Islet of Langerhans (tissue), 1 donor: ENCODE data around the gene UTY.

ENCODE experiments used
- FAIRE-seq: peaks from one replicate; lab custom pipeline; 2011; peaks lifted over from hg19 to GRCh38; lab: Jason Lieb, UNC

Gene UTY

DNA sequence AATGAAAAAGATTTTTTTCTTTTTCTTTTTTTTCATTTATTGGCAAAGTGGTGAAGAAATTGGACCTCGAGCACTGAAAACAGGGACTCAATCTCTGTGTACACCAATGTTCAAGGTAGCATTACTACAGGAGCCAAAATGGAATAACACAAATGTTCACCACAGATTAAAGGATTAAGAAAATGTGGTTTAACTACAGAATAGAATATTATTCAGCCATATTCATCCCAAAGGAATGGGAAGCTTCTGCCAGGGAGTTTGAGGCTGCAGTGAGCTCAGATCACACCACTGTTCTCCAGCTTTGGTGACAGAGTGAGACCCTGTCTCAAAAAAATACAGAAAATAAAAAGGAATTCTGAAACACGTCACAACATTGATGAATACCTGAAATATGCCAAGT, 81.0 kb downstream of the UTY start:
- no peak for FAIRE-seq

DNA sequence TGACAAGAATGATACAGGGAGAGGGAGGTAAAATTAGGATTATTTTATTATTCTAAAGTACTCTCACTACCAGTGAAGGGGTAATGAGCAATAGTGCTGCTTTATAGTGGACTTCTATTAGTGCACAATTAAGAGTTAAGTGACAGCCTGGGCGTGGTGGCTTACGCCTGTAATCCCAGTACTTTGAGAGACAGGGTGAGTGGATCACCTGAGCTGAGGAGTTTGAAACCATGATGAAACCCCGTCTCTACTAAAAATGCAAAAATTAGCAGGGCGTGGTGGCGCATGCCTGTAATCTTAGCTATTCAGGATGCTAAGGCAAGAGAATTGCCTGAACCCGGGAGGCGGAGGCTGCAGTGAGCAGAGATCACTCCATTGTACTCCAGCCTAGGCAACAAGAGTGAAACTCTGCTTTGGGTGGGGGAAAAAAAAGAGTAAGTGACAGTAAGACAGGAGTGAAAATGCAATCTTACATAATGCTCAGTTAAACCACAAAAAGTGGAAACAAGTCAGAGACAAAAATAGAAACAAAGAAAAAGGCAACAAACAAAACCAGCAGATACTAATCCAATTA, 98.6 kb downstream of the UTY start:
- no peak for FAIRE-seq

DNA sequence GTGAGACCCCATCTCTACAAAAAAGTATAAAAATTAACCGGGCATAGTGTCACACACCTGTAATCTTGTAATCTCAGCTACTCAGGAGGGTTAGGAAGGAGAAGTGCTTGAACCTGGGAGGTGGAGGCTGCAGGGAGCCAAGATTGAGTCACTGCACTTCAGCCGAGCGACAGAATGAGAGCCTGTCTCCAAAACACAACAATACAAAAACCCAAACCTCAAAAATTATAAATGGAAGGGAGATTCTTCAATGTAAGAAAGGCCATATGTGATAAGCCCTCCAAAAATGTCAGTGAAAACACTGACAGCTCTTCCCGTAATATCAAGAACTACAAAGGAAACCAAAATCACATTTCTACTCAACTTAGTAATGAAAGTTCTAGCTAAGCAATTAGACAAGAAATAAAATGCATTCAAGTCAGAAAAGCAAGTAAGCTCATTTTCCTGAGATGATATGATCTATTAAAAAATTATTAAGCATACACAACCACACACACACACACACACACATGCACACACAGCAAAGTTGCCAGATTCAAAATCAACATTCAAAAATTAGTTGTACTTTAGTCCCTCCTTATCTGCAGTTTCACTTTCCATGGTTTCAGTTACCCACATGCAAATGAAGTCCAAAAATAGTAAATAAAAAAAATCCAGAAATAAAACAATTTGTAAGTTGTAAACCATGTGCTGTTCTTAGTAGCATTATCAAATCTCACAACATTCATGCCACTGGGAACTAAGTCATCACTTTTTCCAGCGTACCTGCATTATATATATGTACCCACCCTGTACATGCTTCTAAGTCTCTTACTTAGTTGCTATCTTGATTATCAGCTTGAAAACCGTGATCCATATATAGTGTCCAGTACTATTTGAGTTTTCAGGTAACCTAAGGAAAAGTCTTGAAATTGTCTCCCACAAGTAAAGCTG, 108.7 kb downstream of the UTY start:
- FAIRE-seq = peak; percentile 94

DNA sequence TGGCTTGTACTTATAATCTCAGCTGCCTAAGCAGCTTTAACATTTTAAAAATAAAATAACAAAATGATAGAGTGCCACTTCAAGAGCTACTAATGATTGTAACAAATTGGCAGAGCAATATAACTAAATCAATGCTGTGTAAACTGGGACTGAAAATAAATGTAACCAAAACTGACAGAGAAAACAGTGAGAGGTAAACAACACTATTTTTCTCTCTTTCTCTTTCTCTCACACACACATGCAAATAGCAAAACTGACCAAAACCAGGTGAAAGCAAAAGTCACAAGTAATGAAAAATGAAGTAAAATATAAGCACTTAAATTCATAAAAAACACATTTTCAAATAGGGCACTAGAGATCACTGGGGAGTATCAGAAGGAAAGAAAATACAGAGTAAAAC, 109.6 kb downstream of the UTY start:
- FAIRE-seq = peak; percentile 49

DNA sequence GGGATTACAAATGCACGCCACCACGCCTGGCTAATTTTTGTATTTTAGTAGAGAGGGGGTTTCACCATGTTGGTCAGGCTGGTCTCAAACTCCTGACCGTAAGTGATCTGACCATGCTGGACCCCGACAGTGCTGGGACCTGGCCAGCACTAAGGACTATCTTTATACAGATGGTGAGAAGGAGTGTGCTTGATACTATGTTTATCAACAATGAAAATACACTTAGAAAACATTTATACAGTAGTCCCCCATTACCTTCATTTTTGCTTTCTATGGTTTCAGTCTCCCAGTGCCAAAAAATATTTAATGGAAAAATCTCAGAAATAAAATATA, 111.4 kb downstream of the UTY start:
- FAIRE-seq = no peak

DNA sequence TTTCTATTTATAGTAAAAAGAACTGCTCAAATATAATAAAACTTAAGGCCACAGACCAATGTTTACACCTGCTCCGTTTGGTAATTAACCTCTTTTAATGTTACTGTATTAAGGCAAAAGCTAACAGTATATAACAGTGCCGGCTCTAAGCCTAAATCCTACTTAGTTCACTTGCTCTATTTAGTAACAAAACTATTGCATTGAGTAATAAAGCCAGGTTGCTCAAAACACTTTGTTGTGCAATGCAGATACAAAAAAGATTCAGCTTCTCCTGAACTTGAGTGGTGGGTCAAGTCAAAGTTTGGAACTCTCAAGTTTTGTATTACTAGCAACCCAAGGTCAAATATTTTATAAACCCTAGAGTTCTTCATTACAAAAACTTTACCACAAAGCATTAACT, 116.2 kb downstream of the UTY start:
- FAIRE-seq = peak; percentile 93

DNA sequence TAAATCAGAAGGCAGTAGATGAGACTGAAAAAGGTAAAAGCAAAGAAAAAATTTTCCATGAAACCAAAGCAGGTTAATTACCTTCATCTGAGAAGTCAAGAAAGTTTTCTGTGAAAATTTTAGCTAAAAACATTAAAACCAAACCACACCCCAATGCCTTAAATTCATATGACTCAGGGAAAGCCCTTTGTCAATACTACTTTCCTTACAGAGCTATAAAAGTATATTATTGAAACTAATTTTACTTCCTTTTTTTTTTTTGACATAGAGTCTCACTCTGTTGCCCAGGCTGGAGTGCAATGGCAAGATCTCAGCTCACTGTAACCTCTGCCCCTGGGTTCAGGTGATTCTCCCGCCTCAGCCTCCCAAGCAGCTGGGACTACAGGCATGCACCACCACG, 117.2 kb downstream of the UTY start:
- no peak for FAIRE-seq

DNA sequence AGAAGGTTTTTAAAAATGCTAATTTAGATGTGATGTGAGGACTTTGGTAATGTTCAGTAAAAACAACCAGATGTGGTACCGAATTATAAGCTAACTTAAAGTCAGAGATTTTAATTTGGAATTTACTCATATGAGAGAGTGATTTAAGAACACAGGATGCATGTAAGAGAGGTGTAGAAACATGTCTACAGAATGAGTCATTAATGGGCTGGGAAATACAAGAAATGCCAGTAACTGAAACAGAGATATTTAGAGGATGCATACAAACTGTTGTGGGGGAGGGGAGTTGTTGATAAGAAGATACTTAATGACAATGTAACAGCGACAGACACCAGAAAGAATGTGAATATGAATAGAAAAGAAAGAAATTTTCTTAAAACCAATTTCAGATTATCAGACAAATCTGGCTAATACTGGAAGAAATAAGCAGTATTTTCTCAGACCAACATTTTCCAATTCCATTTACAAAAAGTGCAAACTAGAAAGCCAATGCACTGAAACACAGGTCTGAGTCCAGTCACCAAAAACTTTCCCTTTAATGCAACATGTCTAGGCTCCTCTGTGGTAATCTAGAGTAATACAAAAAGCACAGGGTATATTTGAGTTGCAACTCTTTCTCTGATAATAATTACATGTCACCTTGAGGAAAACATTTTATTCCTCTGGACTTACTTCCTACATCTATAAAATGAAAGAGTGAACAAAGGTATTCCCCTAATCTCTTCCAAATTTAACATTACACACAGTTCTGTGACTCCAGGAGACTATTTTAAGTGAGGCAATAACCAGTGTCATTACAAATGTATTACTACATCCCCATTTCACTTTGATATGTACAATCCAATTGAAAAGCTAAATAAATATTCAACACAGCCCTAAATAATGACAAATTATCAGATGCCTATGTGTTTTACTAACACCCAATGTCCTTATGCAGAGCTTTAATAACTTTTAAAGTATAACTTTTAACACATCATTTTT, 117.9 kb downstream of the UTY start:
- FAIRE-seq = peak; percentile 85

DNA sequence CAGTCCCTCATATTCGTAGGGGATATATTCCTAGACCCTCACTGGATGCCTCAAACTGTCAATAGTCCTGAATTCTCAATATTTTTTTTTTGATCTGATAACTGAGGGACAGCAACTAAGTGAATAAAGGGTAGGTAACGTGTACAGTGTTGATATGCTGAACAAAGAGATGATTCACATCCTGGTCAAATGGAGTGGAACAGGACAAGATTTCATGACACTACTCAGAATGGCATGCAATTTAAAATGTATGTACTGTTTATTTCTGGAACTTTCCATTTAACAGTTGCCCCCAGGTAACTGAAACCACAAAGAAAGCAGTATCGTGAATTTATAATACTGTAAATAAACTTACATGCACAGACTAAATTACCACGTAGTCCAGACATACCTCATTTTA, 128.4 kb downstream of the UTY start:
- FAIRE-seq = no peak

DNA sequence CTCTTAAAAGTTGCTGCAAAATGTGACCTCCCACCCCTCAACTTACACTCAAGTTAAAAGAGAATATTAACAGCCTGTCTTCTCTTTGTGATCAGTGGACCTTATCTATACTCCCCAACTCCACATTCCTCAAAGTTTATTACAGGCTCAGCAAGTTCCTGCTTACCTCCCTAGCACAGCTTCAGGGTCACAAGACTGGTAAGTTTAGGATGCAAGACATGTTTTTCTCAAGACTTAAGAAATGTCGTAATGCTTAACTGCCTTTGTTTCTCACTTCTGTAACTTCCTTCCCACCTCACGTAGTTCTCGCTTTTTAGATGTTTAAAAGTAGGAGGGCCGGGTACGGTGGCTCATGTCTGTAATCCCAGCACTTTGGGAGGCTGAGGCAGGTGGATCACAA, 132.7 kb downstream of the UTY start:
- FAIRE-seq = no peak

DNA sequence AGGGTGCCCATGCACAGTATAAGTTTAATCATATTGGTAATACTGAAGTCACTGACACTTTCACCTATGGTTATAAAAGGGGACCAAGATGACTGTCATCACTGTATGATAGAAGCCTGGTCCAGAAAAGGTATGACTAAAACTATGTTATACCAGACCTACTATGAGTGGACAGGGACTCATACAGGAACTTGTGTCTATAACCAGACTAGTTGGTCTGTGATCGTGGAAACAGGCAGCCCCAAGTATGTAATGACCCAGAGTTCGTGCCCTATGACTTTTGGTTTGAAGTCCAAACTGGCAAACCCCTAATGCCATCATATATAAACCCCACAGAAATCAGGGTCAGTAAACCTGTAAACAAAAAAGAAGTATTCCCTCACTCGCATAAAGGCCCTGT, 134.3 kb downstream of the UTY start:
- peak; percentile 51 for FAIRE-seq

DNA sequence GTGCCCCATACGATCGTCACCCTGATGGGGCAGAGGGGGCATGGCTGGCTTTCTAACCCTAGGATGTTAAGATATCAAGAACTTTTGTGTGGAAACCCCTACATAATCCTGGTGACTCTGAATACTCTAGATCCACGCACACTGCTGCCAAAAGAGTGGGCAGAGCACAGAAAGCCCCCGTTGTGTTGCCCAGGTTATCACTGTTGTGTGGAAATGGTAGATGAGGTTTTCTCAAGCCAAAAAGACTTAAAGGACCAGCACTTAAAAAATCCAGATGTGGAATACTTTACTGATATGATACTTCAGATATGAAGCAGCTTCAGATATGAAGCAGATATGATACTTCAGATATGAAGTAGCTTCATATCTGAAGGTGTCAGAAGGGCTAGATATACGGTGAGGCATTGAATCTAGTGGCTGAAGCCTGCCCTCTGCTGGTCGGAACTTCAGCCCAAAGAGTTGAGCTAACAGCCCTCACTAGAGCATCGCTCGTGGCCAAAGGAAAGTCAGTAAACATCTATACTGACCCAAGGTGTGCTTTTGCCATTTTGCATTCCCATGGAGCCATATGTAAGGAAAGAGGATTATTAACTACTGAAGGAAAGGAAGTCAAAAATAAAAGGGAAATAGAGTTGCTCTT, 136.4 kb downstream of the UTY start:
- no peak for FAIRE-seq

DNA sequence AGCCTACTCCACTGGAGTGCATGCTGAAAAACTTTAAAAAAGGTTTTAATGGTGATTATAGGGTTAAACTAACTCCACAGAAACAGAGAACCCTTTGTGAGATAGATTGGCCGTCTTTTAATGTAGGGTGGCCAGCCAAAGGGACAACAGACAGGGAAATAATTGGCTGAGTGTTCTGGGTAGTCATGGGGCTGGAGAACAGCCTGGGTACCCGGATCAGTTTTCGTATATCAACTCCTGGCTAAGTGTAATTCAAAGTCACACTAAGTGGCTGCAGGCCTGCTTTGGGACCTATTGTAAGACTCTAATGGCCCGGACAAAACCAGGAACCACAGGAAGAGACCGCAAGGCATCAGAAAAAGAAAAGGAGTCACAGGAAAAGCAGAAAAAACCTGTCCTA, 139.9 kb downstream of the UTY start:
- no peak for FAIRE-seq

DNA sequence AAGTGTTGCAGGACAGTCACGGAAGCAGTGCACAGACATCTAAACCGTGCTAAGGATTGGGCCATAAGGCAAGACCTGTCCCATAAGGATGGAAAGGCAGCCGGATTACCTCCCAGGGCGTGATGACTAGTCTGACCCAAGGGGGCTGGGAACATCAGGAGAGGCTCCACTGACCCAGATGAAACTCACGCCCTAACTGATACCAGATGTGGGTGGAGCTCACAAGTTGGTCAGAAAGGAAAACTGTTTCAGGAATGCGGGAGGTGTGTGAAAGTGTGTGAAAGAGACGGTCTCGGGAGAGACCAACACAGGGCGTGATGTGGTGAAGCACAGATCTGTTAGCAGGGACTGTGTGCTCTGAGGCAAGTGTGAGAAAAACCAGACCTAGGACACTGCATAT, 140.5 kb downstream of the UTY start:
- no peak for FAIRE-seq

DNA sequence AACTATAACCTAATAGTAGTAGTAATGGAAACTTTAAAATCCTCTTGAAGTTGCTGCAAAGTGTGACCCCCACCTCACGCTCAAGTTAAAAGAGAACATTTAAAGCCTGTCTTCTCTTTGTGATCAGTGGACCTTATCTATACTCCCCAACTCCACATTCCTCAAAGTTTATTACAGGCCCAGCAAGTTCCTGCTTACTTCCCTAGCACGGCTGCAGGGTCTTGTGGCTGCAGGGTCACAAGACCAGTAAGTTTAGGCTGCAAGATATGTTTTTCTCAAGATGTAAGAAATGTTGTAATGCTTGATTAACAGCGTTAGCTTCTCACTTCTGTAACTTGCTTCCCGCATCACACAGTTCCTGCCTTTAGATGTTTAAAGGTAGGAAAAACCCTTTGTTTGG, 141.1 kb downstream of the UTY start:
- FAIRE-seq = no peak

DNA sequence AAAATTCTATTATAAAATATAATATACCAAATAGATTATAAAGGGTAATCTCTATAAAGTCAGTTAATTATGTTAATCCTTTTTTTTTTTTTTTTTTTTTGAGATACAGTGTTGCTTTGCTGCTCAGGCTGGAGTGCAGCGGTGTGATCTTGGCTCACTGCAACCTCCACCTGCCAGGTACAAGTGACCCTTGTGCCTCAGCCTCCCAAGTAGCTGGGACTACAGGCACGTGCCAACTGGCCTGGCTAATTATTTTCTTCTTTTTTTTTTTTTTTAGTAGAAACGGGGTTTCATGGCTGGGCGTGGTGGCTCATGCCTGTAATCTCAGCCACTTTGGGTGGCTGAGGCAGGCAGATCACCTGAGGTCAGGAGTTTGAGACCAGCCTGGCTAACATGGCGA, 141.9 kb downstream of the UTY start:
- FAIRE-seq = no peak

DNA sequence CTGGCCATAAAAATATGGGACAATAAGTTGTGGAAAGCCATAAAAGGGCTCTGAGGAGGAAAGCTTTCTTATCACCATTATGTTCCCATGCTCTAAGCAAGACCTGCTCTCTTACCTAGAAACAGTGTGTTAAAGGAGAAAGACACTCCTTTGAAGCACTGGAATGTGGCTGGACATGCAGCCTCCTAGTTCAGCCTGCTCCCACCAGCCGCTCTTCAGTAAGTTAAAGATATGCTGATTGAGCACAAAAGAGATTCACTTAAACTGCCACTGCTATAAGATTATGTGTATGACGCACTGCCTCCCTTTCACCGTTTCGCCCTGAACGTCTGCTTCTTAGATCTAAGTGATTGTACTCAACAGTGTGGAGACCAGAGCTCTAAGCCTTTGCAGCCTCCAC, 146.0 kb downstream of the UTY start:
- FAIRE-seq = no peak

DNA sequence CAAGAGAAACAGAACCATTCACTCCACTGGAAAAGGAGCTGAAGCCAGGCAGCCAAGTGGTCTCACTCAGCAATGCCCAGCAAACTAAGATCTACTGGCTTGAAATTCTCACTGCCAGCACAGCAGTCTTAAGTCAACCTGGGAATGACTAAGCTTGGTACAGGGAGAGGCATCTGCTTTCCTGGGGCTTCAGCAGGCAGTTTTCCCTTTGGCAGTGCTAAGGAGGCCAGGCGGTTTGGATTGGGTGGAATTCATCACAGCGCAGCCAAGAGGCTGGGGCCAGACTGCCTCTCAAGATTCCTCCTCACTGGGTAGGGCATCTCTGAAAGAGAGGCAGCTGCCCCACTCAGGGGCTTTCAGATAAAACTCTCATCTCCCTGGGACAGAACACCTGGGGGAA, 149.2 kb downstream of the UTY start:
- FAIRE-seq = no peak

DNA sequence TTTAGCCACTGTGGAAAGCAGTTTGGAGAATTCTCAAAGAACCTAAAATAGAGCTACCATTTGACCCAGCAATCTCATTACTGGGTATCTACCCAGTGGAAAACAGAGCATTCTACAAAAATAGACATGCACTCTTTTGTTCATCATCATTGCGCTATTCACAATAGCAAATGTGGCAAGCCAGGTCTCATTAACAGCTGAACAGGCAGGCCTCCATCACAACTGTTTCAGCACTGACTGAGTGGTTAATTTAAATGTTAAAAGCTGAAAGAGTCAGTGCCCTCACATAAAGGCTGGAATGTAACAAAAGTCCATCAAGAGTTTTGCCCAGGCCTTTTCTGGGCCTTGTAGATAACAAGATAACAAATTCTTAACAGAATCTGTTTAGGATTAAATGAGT, 166.9 kb downstream of the UTY start:
- no peak for FAIRE-seq

DNA sequence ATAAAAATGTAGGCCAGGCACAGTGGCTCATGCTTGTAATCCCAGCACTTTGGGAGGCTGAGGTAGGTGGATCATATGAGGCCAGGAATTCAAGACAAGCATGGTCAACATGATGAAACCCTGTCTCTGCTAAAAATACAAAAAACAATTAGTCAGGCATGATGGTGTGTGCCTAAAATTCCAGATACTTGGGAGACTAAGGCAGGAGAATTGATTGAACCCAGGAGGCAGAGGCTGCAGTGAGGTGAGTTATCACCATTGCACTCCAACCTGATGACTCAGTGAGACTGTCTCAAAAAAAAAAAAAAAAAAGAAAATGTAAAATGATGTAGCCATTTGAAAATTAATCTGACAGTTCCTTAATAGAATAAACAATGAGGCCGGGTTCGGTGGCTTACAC, 171.9 kb downstream of the UTY start:
- FAIRE-seq = no peak

DNA sequence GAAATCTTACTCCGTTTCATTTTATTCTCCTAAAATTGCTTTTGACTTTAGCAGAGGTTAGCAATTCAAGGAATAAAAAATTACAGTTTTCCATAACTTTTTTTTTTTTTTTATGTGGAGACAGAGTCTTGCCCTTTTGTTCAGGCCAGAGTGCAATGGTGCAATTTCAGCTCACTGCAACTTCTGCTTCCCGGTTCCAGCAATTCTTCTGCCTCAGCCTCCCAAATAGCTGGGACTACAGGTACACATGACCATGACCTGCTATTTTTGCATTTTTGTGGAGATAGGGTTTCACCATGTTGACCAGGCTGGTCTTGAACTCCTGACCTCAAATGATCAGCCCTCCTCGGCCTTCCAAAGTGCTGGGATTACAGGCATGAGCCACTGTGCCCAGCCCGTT, 179.0 kb downstream of the UTY start:
- no peak for FAIRE-seq

DNA sequence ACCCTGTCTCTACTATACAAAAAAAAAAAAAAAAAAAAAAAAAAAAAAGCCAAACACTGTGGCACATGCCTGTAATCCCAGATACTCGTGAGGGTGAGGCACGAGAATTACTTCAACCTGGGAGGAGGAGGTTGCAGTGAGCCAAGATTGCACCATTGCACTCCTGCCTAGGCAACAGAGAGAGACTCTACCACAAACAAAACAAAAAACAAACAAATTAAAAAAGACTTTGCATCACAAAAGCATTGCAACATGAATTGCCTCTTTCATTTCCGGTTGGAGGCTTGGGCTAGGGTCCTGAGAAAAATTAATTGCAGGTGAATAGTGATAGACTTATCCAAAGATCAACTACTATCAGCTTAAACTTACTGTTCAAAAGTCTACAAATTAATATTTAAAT, 180.4 kb downstream of the UTY start:
- FAIRE-seq = no peak
